Sigmoid colon (tissue), 3 donors: ENCODE results near the gene TBC1D10A.

Experiments
- POLR2A ChIP-seq, 2 donors: fragments of 450-650 bp; IDR thresholded peaks; one replicate each; pipeline ENCODE4 v1.6.1; 2016; ENCODE audit warnings: antibody characterized with exemption in 2 of 2, mild to moderate bottlenecking in 2 of 2, moderate library complexity in 2 of 2
- TF ChIP-seq, protein P1 (sequence below), 4 experiments: fragments of 450-650 bp in 3 of 4; fragments of 200-600 bp in 1 of 4; IDR thresholded peaks; one replicate each; pipeline ENCODE4 v1.5.1; 2016 to 2019; ENCODE audit warnings: antibody characterized with exemption in 4 of 4, mild to moderate bottlenecking in 3 of 4, moderate library complexity in 2 of 4

DNA sequence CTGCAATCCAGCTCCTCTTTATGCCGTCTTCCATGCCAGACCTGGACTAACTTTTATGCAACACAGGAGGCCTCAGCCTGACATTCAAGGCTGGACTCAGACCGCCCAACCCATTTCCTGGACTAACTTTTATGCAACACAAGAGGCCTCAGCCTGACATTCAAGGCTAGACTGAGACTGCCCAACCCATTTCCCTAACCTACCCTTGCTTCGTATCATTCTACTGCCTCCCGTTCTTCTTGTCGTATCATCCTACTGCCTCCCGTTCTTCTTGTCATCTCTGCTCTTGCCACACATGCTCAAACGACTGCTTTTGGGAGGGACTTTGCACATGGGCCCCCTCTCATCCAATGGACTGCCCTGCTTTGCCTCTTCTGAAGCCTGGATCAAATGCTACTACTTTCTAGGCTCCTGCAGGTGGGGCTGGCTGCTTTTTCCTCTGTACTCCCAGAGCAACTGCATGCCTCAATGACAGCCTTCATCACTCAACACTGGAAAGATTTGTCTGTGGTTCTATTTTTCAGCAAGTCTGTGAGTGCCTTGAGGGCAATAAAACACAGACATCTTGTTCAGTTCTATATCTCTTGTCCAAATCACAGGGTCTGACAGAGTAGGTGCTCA is 7.8 kb downstream of the TBC1D10A start:
- TF ChIP-seq, protein P1, sequence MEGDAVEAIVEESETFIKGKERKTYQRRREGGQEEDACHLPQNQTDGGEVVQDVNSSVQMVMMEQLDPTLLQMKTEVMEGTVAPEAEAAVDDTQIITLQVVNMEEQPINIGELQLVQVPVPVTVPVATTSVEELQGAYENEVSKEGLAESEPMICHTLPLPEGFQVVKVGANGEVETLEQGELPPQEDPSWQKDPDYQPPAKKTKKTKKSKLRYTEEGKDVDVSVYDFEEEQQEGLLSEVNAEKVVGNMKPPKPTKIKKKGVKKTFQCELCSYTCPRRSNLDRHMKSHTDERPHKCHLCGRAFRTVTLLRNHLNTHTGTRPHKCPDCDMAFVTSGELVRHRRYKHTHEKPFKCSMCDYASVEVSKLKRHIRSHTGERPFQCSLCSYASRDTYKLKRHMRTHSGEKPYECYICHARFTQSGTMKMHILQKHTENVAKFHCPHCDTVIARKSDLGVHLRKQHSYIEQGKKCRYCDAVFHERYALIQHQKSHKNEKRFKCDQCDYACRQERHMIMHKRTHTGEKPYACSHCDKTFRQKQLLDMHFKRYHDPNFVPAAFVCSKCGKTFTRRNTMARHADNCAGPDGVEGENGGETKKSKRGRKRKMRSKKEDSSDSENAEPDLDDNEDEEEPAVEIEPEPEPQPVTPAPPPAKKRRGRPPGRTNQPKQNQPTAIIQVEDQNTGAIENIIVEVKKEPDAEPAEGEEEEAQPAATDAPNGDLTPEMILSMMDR (IDR thresholded peaks at IDR 0.05): no peak
- TF ChIP-seq POLR2A (IDR thresholded peaks at IDR 0.05): no peak
